Activated CD8-positive, alpha-beta memory T cell treated with anti-CD3 and anti-CD28 coated beads, Interleukin-2, amount 50 U/mL, for 1 hour (primary cell): ENCODE results near the gene AKAP7.
"Not testable (repeated sequence)": the region's sequence is repeated elsewhere in the genome, so short reads cannot be mapped to it uniquely, and the experiment has no call there.

ENCODE experiments used
- DNase-seq: peaks from one replicate; pipeline ENCODE4 v3.0.0-alpha.2; 2020; ENCODE audit errors: extremely low read depth

The AKAP7 gene

GRCh38 chr6:131251590-131252199, 116.4 kb downstream of the AKAP7 start:
- no peak for DNase-seq

- DNase-seq: no peak
Measured at GRCh38 chr6:131255434-131255833, 120.2 kb downstream of the AKAP7 start.

GRCh38 chr6:131255911-131256310, 120.6 kb downstream of the AKAP7 start:
- no peak for DNase-seq

GRCh38 chr6:131257104-131257503, 121.8 kb downstream of the AKAP7 start:
- no peak for DNase-seq

GRCh38 chr6:131258010-131258652, 122.9 kb downstream of the AKAP7 start:
- no peak for DNase-seq

- DNase-seq: no peak
Measured at GRCh38 chr6:131258816-131259476, 123.7 kb downstream of the AKAP7 start.

GRCh38 chr6:131260960-131261359, 125.7 kb downstream of the AKAP7 start:
- not testable (repeated sequence) for DNase-seq

- DNase-seq: no peak
Measured at GRCh38 chr6:131262060-131262459, 126.8 kb downstream of the AKAP7 start.

- DNase-seq: no peak
Measured at GRCh38 chr6:131265939-131266338, 130.7 kb downstream of the AKAP7 start.

- no peak for DNase-seq
Measured at GRCh38 chr6:131268303-131268702, 133.0 kb downstream of the AKAP7 start.

- no peak for DNase-seq
Measured at GRCh38 chr6:131269565-131270391, 134.5 kb downstream of the AKAP7 start.

- DNase-seq: no peak
Measured at GRCh38 chr6:131270534-131270933, 135.3 kb downstream of the AKAP7 start.

- no peak for DNase-seq
Measured at GRCh38 chr6:131275273-131275672, 140.0 kb downstream of the AKAP7 start.

- DNase-seq: no peak
Measured at GRCh38 chr6:131277591-131277990, 142.3 kb downstream of the AKAP7 start.

GRCh38 chr6:131281471-131282270, 146.4 kb downstream of the AKAP7 start:
- DNase-seq: peak; percentile 18

GRCh38 chr6:131282365-131282764, 147.1 kb downstream of the AKAP7 start:
- no peak for DNase-seq

- DNase-seq: no peak
Measured at GRCh38 chr6:131283466-131284175, 148.4 kb downstream of the AKAP7 start.

- no peak for DNase-seq
Measured at GRCh38 chr6:131285548-131285947, 150.3 kb downstream of the AKAP7 start.

GRCh38 chr6:131286469-131287040, 151.3 kb downstream of the AKAP7 start:
- DNase-seq: no peak

GRCh38 chr6:131288214-131288613, 152.9 kb downstream of the AKAP7 start:
- no peak for DNase-seq
